Liver (tissue), 9 donors: ENCODE data around the gene F13B. TPM values are rescaled to one million over a fixed set of nuclear protein-coding genes. Genes with fewer than 3 reads are reported as not detected.

Source experiments
- DNase-seq: peaks from one replicate; pipeline ENCODE4 v3.0.0-alpha.2; 2017; ENCODE audit warnings: low spot score
- H3K27ac ChIP-seq, 2 donors: one replicate each; pipeline ENCODE4 v1.7.0; 2013; ENCODE audit warnings: inconsistent platforms in 2 of 2, low read length in 2 of 2, control low read depth in 1 of 2, low read depth in 1 of 2, mild to moderate bottlenecking in 1 of 2
- H3K27me3 ChIP-seq, 4 donors: one replicate each; pipeline versions ENCODE4 v1.6.1 to v1.7.0; 2013; ENCODE audit warnings: low read length in 3 of 4, inconsistent platforms in 1 of 4, mild to moderate bottlenecking in 1 of 4, moderate library complexity in 1 of 4; ENCODE audit not compliant: control insufficient read depth in 4 of 4, insufficient read depth in 4 of 4
- H3K36me3 ChIP-seq, 4 donors: one replicate each; pipeline versions ENCODE4 v1.6.1 to v1.7.0; 2013; ENCODE audit warnings: low read length in 3 of 4, mild to moderate bottlenecking in 3 of 4, low read depth in 1 of 4, moderate library complexity in 1 of 4; ENCODE audit not compliant: control insufficient read depth in 4 of 4, insufficient read depth in 3 of 4
- H3K4me1 ChIP-seq, 4 donors: one replicate each; pipeline versions ENCODE4 v1.6.1 to v1.7.0; 2013; ENCODE audit warnings: low read length in 3 of 4, mild to moderate bottlenecking in 3 of 4, moderate library complexity in 1 of 4; ENCODE audit not compliant: control insufficient read depth in 4 of 4, insufficient read depth in 4 of 4
- H3K4me3 ChIP-seq, 3 donors: one replicate each; pipeline versions ENCODE4 v1.6.1 to v1.7.0; 2013; ENCODE audit warnings: low read length in 3 of 3, control low read depth in 1 of 3, low read depth in 1 of 3, mild to moderate bottlenecking in 1 of 3
- H3K9ac ChIP-seq, 2 donors: one replicate each; pipeline ENCODE4 v1.7.0; 2013; ENCODE audit warnings: low read length in 2 of 2, mild to moderate bottlenecking in 2 of 2, moderate library complexity in 2 of 2, control low read depth in 1 of 2, low read depth in 1 of 2
- H3K9me3 ChIP-seq, 4 donors: one replicate each; pipeline versions ENCODE4 v1.6.1 to v1.7.0; 2013; ENCODE audit warnings: low read length in 3 of 4; ENCODE audit not compliant: control insufficient read depth in 4 of 4
- ATF3 ChIP-seq: IDR thresholded peaks from 2 replicates; pipeline ENCODE4 v1.6.1; 2016; ENCODE audit warnings: antibody characterized with exemption
- CTCF ChIP-seq: fragments of 150-350 bp; IDR thresholded peaks from 2 replicates; pipeline ENCODE4 v1.5.1; 2017; ENCODE audit warnings: improper control_type of control experiment, low read depth, low read length; ENCODE audit not compliant: missing input control
- EGR1 ChIP-seq, 2 donors: IDR thresholded peaks; 2 replicates each; pipeline ENCODE4 v1.6.1; 2016 to 2018; ENCODE audit warnings: antibody characterized with exemption in 2 of 2, low read depth in 2 of 2
- FOXA1 ChIP-seq: IDR thresholded peaks from 2 replicates; pipeline ENCODE4 v1.6.1; 2016; ENCODE audit warnings: antibody characterized with exemption
- FOXA2 ChIP-seq: IDR thresholded peaks from 2 replicates; pipeline ENCODE4 v1.6.1; 2016; ENCODE audit warnings: antibody characterized with exemption
- GABPA ChIP-seq, 2 donors: IDR thresholded peaks in 1 of 2; conservative IDR thresholded peaks in 1 of 2; 2 replicates each; pipeline ENCODE4 v1.6.1; 2016; ENCODE audit warnings: antibody characterized with exemption in 2 of 2, mild to moderate bottlenecking in 1 of 2, moderate library complexity in 1 of 2
- HNF4A ChIP-seq, 2 donors: conservative IDR thresholded peaks; 2 replicates each; pipeline ENCODE4 v1.6.1; 2016; ENCODE audit warnings: antibody characterized with exemption in 2 of 2, mild to moderate bottlenecking in 2 of 2
- HNF4G ChIP-seq: IDR thresholded peaks from 2 replicates; pipeline ENCODE4 v1.6.1; 2016; ENCODE audit warnings: antibody characterized with exemption
- JUND ChIP-seq, 2 donors: IDR thresholded peaks; 2 replicates each; pipeline ENCODE4 v1.6.1; 2016; ENCODE audit warnings: antibody characterized with exemption in 2 of 2
- NR2F2 ChIP-seq: IDR thresholded peaks from 2 replicates; pipeline ENCODE4 v1.6.1; 2016; ENCODE audit warnings: antibody characterized with exemption
- RAD21 ChIP-seq, 2 donors: IDR thresholded peaks; 2 replicates each; pipeline ENCODE4 v1.6.1; 2016; ENCODE audit warnings: antibody characterized with exemption in 2 of 2, mild to moderate bottlenecking in 2 of 2
- REST ChIP-seq: IDR thresholded peaks from 2 replicates; pipeline ENCODE4 v1.6.1; 2016; ENCODE audit warnings: antibody characterized with exemption, mild to moderate bottlenecking
- RXRA ChIP-seq, 2 donors: IDR thresholded peaks; 2 replicates each; pipeline ENCODE4 v1.6.1; 2017 to 2018; ENCODE audit warnings: antibody characterized with exemption in 2 of 2, mild to moderate bottlenecking in 1 of 2
- TAF1 ChIP-seq: conservative IDR thresholded peaks from 2 replicates; pipeline ENCODE4 v1.6.1; 2016; ENCODE audit warnings: antibody characterized with exemption, mild to moderate bottlenecking
- YY1 ChIP-seq: IDR thresholded peaks from 2 replicates; pipeline ENCODE4 v1.6.1; 2016; ENCODE audit warnings: antibody characterized with exemption, mild to moderate bottlenecking
- ZBTB33 ChIP-seq: IDR thresholded peaks from 2 replicates; pipeline ENCODE4 v1.6.1; 2016; ENCODE audit warnings: antibody characterized with exemption
- WGBS: extraction: QIAGEN DNeasy Blood & Tissue Kit; methylation state at CpG from one replicate; pipeline ENCODE4 v1.1.7; 2013; 5-methylcytosine and 5-hydroxymethylcytosine counted together
- polyA plus RNA-seq, 2 donors: library from polyadenylated mRNA; stranded (reverse) in 1 of 2; unstranded in 1 of 2; fragments of 200-250 nt in 1 of 2; fragments of >200 nt in 1 of 2; fragmentation: Nextera tagmentation in 1 of 2; extraction: Ambion mirVana in 1 of 2; gene quantifications; one replicate each; pipeline versions ENCODE4 v1.2.1 to v1.2.3, GENCODE V29; 2013 to 2015
- total RNA-seq, 2 donors: library from RNA; depleted of rRNA; stranded (reverse); fragments of >200 nt; gene quantifications; one replicate each; pipeline ENCODE4 v1.2.3, GENCODE V29; 2014
- donor health status: healthy.
- donor health status: healthy.
- donor health status: healthy.
- donor health status: healthy.
- donor health status: healthy.

The F13B gene
- total and polyA plus RNA-seq, 4 donors, result 42.3 to 194 (median 80.2) TPM

- Histone ChIP-seq H3K4me3 (no peak overlapping the region), H3K9ac (no peak overlapping the region), H3K27ac (no peak overlapping the region), H3K4me1 (no peaks in the 10 kb centered on the region), H3K36me3 (no peaks in the 10 kb centered on the region), H3K9me3 (no peaks in the 10 kb centered on the region), H3K27me3 (no peaks in the 10 kb centered on the region)
- 85% methylated on average over 1 of the region's 1 CpG for WGBS
- DNase-seq, result no peak
- TF ChIP-seq FOXA1 (no peak), CTCF (no peak), ATF3 (no peak), YY1 (no peak), NR2F2 (no peak)
Measured at GRCh38 chr1:197096137-197096536, 29.1 kb upstream of the F13B start.

GRCh38 chr1:197093226-197093885 is 26.3 kb upstream of the F13B start:
- WGBS, result 96% methylated on average over 4 of the region's 4 CpGs
- Histone ChIP-seq H3K27me3 (no peaks in the 10 kb centered on the region), H3K4me1 (no peaks in the 10 kb centered on the region), H3K4me3 (no peak overlapping the region), H3K9me3 (no peaks in the 10 kb centered on the region), H3K36me3 (no peaks in the 10 kb centered on the region), H3K9ac (no peak overlapping the region), H3K27ac (no peak overlapping the region)
- TF ChIP-seq RXRA (IDR thresholded peaks at IDR 0.05), result no peak
- no peak for TF ChIP-seq HNF4G
- no peak for TF ChIP-seq JUND (IDR thresholded peaks at IDR 0.05)
- TF ChIP-seq ATF3, result no peak
- TF ChIP-seq GABPA (IDR thresholded peaks at IDR 0.05 in 1 of 2, conservative IDR thresholded peaks at IDR 0.05 in 1 of 2), result no peak
- TF ChIP-seq FOXA1, result no peak
- TF ChIP-seq TAF1, result no peak
- TF ChIP-seq ZBTB33, result no peak
- TF ChIP-seq FOXA2, result no peak
- no peak for DNase-seq

- WGBS, result 90% methylated on average over 1 of the region's 1 CpG
- no peak for DNase-seq
- TF ChIP-seq FOXA2, result no peak
- TF ChIP-seq ZBTB33, result no peak
- TF ChIP-seq FOXA1, result no peak
- TF ChIP-seq RAD21 (IDR thresholded peaks at IDR 0.05), result no peak
- TF ChIP-seq REST, result no peak
- TF ChIP-seq YY1, result no peak
- TF ChIP-seq HNF4A (conservative IDR thresholded peaks at IDR 0.05), result no peak
- no peak for TF ChIP-seq ATF3
- TF ChIP-seq EGR1 (IDR thresholded peaks at IDR 0.05; ENCODE audit: low read depth in 2 of 2), result no peak
Measured at GRCh38 chr1:197092491-197093023, 25.5 kb upstream of the F13B start.

More at GRCh38 chr1:197092491-197093023, 25.5 kb upstream of the F13B start:
- Histone ChIP-seq H3K27me3 (no peaks in the 10 kb centered on the region), H3K9me3 (no peaks in the 10 kb centered on the region), H3K36me3 (no peaks in the 10 kb centered on the region), H3K4me3 (no peak overlapping the region), H3K9ac (no peak overlapping the region), H3K27ac (no peak overlapping the region), H3K4me1 (no peaks in the 10 kb centered on the region)
